HepG2 (cell line): ENCODE measurements around the gene NT5DC4. TPM values are rescaled to one million over a fixed set of nuclear protein-coding genes. Genes with fewer than 3 reads are reported as not detected.

Experiments used
- ATAC-seq: fragments of 200-7000 bp; cut with Tn5 transposase; 3 replicates; pipeline ENCODE4 v1.9.1; 2020; ENCODE audit warnings: mild to moderate bottlenecking, moderate library complexity
- BruUV-seq: library from RNA; stranded (reverse); fragments of 400-500 nt; replicated peaks from 2 replicates; lab custom pipeline; 2021; lab: Mats Ljungman, UMichigan
- CTCF ChIA-PET: fragments of 300-600 bp; formaldehyde crosslinking; extraction: SDS; loops from one replicate; lab custom pipeline; 2021; ENCODE audit warnings: low total read pairs, inconsistent platforms, low intra/inter-chr PET ratio; lab: Yijun Ruan, JAX
- POLR2A ChIA-PET: fragments of 350-600 bp; sonication (Branson Sonifier 250); formaldehyde crosslinking; loops from one replicate; lab custom pipeline; 2020; ENCODE audit warnings: antibody characterized with exemption, inconsistent platforms; lab: Yijun Ruan, JAX
- DNase-seq: peaks from one replicate; pipeline ENCODE4 v3.0.0-alpha.2; 2015; ENCODE audit warnings: low spot score
- FAIRE-seq: peaks from 3 replicates; lab custom pipeline; 2011; peaks lifted over from hg19 to GRCh38; lab: Jason Lieb, UNC
- H2AFZ ChIP-seq: one replicate; pipeline ENCODE4 v1.6.1; 2011; ENCODE audit warnings: low read length, inconsistent platforms
- H3K27ac ChIP-seq: fragments of 300-600 bp; 3 replicates; pipeline ENCODE4 v1.8.0; 2011; ENCODE audit warnings: mixed run types, mild to moderate bottlenecking, mixed read lengths, low read length, inconsistent platforms; ENCODE audit not compliant: insufficient read depth; ENCODE audit errors: extremely low read length
- H3K27me3 ChIP-seq, 2 experiments: fragments of 200-600 bp in 1 of 2; 2 replicates in 1 of 2; 3 replicates in 1 of 2; pipeline versions ENCODE4 v1.6.0 to v1.8.0; 2011; ENCODE audit warnings: low read length in 2 of 2, mild to moderate bottlenecking in 2 of 2, moderate library complexity in 2 of 2, inconsistent platforms in 1 of 2; ENCODE audit not compliant: insufficient read depth in 2 of 2, control insufficient read depth in 1 of 2
- H3K36me3 ChIP-seq, 2 experiments: fragments of 200-600 bp in 1 of 2; replicated peaks in 1 of 2; 2 replicates in 1 of 2; 3 replicates in 1 of 2; pipeline versions ENCODE4 v1.5.1 to v1.8.0; 2011; ENCODE audit warnings: low read length in 2 of 2, inconsistent platforms in 1 of 2; ENCODE audit not compliant: insufficient read depth in 2 of 2, control insufficient read depth in 1 of 2
- H3K4me1 ChIP-seq: 2 replicates; pipeline ENCODE4 v1.5.1; 2012; ENCODE audit warnings: low read length, inconsistent platforms; ENCODE audit not compliant: insufficient read depth
- H3K4me2 ChIP-seq: 2 replicates; pipeline ENCODE4 v1.6.0; 2011; ENCODE audit warnings: low read depth, low read length, inconsistent platforms
- H3K4me3 ChIP-seq, 3 experiments: fragments of 200-600 bp in 1 of 3; sonication (generic), shearing (Covaris generic) in 1 of 3; replicated peaks in 1 of 3; 2 replicates each; pipeline ENCODE4 v1.5.1; 2011 to 2016; ENCODE audit warnings: low read length in 3 of 3, inconsistent platforms in 2 of 3, low read depth in 2 of 3, mild to moderate bottlenecking in 2 of 3, control low read depth in 1 of 3, mixed read lengths in 1 of 3; ENCODE audit not compliant: insufficient read depth in 1 of 3
- H3K79me2 ChIP-seq: one replicate; pipeline ENCODE4 v1.6.1; 2011; ENCODE audit warnings: low read length, inconsistent platforms; ENCODE audit not compliant: insufficient read depth
- H3K9ac ChIP-seq: 2 replicates; pipeline ENCODE4 v1.6.0; 2011; ENCODE audit warnings: mild to moderate bottlenecking, low read depth, low read length, inconsistent platforms; ENCODE audit not compliant: insufficient read depth
- H3K9me3 ChIP-seq: 2 replicates; pipeline ENCODE4 v1.5.1; 2012; ENCODE audit warnings: mild to moderate bottlenecking, low read length
- H4K20me1 ChIP-seq: 2 replicates; pipeline ENCODE4 v1.6.0; 2011; ENCODE audit warnings: inconsistent platforms, mild to moderate bottlenecking, low read length, moderate library complexity; ENCODE audit not compliant: insufficient read depth
- LCORL ChIP-seq, 2 experiments: fragments of 450-650 bp in 1 of 2; sonication (generic) in 1 of 2; formaldehyde crosslinking in 1 of 2; IDR thresholded peaks; 2 replicates each; pipeline versions ENCODE4 v1.5.0 to v1.6.1; 2017 to 2020; ENCODE audit warnings: antibody characterized with exemption in 1 of 2, missing genetic modification reagents in 1 of 2
- REXO4 ChIP-seq: sonication (generic); formaldehyde crosslinking; IDR thresholded peaks from 2 replicates; pipeline ENCODE4 v1.8.0; 2022; ENCODE audit warnings: missing genetic modification reagents, mild to moderate bottlenecking, borderline replicate concordance
- SSRP1 ChIP-seq: IDR thresholded peaks from 2 replicates; pipeline ENCODE4 v1.6.1; 2016; ENCODE audit warnings: control low read depth
- TBP ChIP-seq: sonication (generic); formaldehyde crosslinking; IDR thresholded peaks from 2 replicates; pipeline ENCODE4 v1.5.0; 2020; ENCODE audit warnings: missing genetic modification reagents
- ZNF589 ChIP-seq: sonication (generic); formaldehyde crosslinking; conservative IDR thresholded peaks from 2 replicates; pipeline ENCODE4 v1.8.0; 2022; ENCODE audit warnings: mild to moderate bottlenecking, moderate library complexity, missing genetic modification reagents
- ZNF609 ChIP-seq: sonication (generic); formaldehyde crosslinking; IDR thresholded peaks from 2 replicates; pipeline ENCODE4 v1.4.0; 2020; ENCODE audit warnings: mild to moderate bottlenecking, missing genetic modification reagents, borderline replicate concordance
- WGBS: methylation state at CpG from one replicate; pipeline ENCODE4 v1.1.6; 2017; ENCODE audit warnings: low lambda C conversion rate; 5-methylcytosine and 5-hydroxymethylcytosine counted together
- in situ Hi-C: cut with HindIII; loops from 2 replicates; pipeline ENCODE4 v1.10.0; 2017; ENCODE audit warnings: low pct_unique_long_range_greater_than_20kb; ENCODE audit not compliant: extremely low pct_ligation_motif_present
- intact Hi-C: fragments of 100-400 bp; cut with micrococcal nuclease; formaldehyde crosslinking; loops from one replicate; pipeline ENCODE4 v1.10.0; 2022; ENCODE audit not compliant: unreplicated experiment
- polyA plus RNA-seq, 8 experiments: library from polyadenylated mRNA; depleted of rRNA in 3 of 8; stranded (reverse) in 7 of 8; unstranded in 1 of 8; fragments of >200 nt; fragmentation: Illumina TruSeq in 4 of 8; extraction: Trizol in 4 of 8; gene quantifications; 2 replicates each; pipeline versions ENCODE4 v1.2.1 to v1.2.3, GENCODE V29; 2011 to 2016; ENCODE audit warnings: low read depth in 4 of 8, missing spikeins in 1 of 8, mixed read lengths in 1 of 8; ENCODE audit not compliant: insufficient read depth in 1 of 8
- total RNA-seq, 5 experiments: library from RNA; depleted of rRNA; stranded (reverse); fragments of >200 nt; fragmentation: Illumina TruSeq; extraction: Trizol; gene quantifications; 2 replicates each; pipeline ENCODE4 v1.2.3, GENCODE V29; 2016; ENCODE audit warnings: low read depth in 1 of 5
- TF ChIP-seq, protein P1 (sequence below): sonication (generic); formaldehyde crosslinking; IDR thresholded peaks from 2 replicates; pipeline ENCODE4 v1.4.0; 2020; ENCODE audit warnings: missing genetic modification reagents
- TF ChIP-seq, protein P2 (sequence below): sonication (generic); formaldehyde crosslinking; IDR thresholded peaks from 2 replicates; pipeline ENCODE4 v1.4.0; 2020; ENCODE audit warnings: missing genetic modification reagents

The NT5DC4 gene
- total and polyA plus RNA-seq, 2 of the 13 experiments (the other 11 are each of a cell fraction or from before 2014, with no cell fraction given) = 0.04 to 4.2 TPM

GRCh38 chr2:112727276-112728028 lies 6.6 kb downstream of the NT5DC4 start (continued):
- TF ChIP-seq, protein P1, sequence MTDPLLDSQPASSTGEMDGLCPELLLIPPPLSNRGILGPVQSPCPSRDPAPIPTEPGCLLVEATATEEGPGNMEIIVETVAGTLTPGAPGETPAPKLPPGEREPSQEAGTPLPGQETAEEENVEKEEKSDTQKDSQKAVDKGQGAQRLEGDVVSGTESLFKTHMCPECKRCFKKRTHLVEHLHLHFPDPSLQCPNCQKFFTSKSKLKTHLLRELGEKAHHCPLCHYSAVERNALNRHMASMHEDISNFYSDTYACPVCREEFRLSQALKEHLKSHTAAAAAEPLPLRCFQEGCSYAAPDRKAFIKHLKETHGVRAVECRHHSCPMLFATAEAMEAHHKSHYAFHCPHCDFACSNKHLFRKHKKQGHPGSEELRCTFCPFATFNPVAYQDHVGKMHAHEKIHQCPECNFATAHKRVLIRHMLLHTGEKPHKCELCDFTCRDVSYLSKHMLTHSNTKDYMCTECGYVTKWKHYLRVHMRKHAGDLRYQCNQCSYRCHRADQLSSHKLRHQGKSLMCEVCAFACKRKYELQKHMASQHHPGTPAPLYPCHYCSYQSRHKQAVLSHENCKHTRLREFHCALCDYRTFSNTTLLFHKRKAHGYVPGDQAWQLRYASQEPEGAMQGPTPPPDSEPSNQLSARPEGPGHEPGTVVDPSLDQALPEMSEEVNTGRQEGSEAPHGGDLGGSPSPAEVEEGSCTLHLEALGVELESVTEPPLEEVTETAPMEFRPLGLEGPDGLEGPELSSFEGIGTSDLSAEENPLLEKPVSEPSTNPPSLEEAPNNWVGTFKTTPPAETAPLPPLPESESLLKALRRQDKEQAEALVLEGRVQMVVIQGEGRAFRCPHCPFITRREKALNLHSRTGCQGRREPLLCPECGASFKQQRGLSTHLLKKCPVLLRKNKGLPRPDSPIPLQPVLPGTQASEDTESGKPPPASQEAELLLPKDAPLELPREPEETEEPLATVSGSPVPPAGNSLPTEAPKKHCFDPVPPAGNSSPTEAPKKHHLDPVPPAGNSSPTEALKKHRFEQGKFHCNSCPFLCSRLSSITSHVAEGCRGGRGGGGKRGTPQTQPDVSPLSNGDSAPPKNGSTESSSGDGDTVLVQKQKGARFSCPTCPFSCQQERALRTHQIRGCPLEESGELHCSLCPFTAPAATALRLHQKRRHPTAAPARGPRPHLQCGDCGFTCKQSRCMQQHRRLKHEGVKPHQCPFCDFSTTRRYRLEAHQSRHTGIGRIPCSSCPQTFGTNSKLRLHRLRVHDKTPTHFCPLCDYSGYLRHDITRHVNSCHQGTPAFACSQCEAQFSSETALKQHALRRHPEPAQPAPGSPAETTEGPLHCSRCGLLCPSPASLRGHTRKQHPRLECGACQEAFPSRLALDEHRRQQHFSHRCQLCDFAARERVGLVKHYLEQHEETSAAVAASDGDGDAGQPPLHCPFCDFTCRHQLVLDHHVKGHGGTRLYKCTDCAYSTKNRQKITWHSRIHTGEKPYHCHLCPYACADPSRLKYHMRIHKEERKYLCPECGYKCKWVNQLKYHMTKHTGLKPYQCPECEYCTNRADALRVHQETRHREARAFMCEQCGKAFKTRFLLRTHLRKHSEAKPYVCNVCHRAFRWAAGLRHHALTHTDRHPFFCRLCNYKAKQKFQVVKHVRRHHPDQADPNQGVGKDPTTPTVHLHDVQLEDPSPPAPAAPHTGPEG (CRISPR knock-in tag) = no peak

GRCh38 chr2:112728029-112728362 lies 7.2 kb downstream of the NT5DC4 start:
- no TSS peak for BruUV-seq
- Histone ChIP-seq H3K4me3 (no peak overlapping the region), H3K4me1 (peaks cover 23% of the 10 kb centered on the region), H3K27me3 (no peaks in the 10 kb centered on the region; a peak in 1 of 5 replicates), H3K4me2 (no peak overlapping the region), H3K9ac (no peak overlapping the region), H3K36me3 (no peaks in the 10 kb centered on the region), H3K27ac (no peak overlapping the region), H2AFZ (no peak overlapping the region), H3K9me3 (no peaks in the 10 kb centered on the region), H4K20me1 (no peaks in the 10 kb centered on the region), H3K79me2 (no peaks in the 10 kb centered on the region)
- intact Hi-C loops (loop anchor here (5.0 to 10.0 kb wide), 2 partner anchors 246 to 463 kb away; partner anchors contain the start of gene TTL), in situ Hi-C loops (no loop called here)
- no peak for ATAC-seq
- TF ChIP-seq SSRP1 (no peak), ZNF609 (CRISPR knock-in tag) (no peak), TBP (CRISPR knock-in tag) (no peak), LCORL (IDR thresholded peaks at IDR 0.05) (no peak), LCORL (CRISPR knock-in tag; IDR thresholded peaks at IDR 0.05) (no peak), ZNF589 (CRISPR knock-in tag) (no peak), REXO4 (CRISPR knock-in tag) (no peak)
- TF ChIP-seq, protein P2, sequence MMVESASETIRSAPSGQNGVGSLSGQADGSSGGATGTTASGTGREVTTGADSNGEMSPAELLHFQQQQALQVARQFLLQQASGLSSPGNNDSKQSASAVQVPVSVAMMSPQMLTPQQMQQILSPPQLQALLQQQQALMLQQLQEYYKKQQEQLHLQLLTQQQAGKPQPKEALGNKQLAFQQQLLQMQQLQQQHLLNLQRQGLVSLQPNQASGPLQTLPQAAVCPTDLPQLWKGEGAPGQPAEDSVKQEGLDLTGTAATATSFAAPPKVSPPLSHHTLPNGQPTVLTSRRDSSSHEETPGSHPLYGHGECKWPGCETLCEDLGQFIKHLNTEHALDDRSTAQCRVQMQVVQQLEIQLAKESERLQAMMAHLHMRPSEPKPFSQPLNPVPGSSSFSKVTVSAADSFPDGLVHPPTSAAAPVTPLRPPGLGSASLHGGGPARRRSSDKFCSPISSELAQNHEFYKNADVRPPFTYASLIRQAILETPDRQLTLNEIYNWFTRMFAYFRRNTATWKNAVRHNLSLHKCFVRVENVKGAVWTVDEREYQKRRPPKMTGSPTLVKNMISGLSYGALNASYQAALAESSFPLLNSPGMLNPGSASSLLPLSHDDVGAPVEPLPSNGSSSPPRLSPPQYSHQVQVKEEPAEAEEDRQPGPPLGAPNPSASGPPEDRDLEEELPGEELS = no peak
- 82% methylated on average over 4 of the region's 4 CpGs for WGBS
- POLR2A ChIA-PET = no interaction called here
- CTCF ChIA-PET = interaction anchor here (4.9 to 5.8 kb wide), 2 partner anchors 102 to 127 kb away, joined by 96 to 113 read pairs; no protein-coding TSS in a partner anchor
- DNase-seq = no peak
- no peak for FAIRE-seq
